ENCODE measurements around the gene SUN5.

Gene SUN5

DNA sequence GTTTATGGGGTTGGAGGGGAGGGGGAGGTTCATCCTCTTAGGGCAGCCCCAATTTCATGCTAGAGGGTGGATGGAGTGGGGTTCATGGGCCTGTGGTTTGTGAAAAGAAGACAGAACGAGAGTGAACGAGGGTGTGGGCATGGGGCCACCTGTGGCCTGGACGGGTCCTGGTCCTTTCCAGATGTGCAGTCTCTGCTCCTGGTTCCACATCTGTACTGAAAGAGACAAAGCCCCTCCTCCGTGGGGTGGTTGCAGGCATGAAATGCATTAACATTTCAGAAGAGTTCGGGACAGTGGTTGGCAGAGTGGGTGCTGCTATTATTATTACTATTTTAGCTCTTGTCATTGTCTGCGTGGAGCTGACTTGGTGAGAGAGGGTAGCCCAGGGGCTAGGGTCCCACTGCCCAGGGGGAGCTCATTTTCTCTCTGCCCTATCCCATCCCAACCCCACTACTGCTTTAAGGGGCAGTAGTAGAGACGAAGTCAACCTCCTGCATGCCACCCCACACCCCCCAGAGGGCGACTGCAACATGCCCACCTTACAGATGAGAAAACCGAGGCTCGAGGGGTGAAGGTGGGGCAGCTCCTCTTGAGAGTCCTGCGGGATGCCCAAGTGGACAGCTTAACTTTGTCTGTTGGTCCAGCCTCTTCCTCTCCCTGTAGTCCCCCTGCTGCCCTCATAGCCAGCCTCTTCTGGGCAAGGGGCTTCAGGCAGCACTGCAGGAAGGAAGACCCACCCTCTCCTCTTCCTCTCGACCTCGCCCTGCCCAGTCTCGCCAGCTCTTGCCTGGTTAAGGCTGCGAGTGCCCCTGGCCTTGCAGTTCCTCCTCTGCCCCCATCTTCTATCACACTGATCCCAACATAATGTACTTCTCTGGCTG is 11.7 kb upstream of the SUN5 start:
- no peak overlapping the region for H3K4me3 ChIP-seq (replicated peaks in 1 of 2; ENCODE audit: low read depth in 2 of 2, low read length in 2 of 2)
- DNase-seq (ENCODE audit: low read depth in 2 of 2), result no peak
- TF ChIP-seq, protein P1, sequence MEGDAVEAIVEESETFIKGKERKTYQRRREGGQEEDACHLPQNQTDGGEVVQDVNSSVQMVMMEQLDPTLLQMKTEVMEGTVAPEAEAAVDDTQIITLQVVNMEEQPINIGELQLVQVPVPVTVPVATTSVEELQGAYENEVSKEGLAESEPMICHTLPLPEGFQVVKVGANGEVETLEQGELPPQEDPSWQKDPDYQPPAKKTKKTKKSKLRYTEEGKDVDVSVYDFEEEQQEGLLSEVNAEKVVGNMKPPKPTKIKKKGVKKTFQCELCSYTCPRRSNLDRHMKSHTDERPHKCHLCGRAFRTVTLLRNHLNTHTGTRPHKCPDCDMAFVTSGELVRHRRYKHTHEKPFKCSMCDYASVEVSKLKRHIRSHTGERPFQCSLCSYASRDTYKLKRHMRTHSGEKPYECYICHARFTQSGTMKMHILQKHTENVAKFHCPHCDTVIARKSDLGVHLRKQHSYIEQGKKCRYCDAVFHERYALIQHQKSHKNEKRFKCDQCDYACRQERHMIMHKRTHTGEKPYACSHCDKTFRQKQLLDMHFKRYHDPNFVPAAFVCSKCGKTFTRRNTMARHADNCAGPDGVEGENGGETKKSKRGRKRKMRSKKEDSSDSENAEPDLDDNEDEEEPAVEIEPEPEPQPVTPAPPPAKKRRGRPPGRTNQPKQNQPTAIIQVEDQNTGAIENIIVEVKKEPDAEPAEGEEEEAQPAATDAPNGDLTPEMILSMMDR (IDR thresholded peaks at IDR 0.05; ENCODE audit: low read depth, low read length), result no peak

DNA sequence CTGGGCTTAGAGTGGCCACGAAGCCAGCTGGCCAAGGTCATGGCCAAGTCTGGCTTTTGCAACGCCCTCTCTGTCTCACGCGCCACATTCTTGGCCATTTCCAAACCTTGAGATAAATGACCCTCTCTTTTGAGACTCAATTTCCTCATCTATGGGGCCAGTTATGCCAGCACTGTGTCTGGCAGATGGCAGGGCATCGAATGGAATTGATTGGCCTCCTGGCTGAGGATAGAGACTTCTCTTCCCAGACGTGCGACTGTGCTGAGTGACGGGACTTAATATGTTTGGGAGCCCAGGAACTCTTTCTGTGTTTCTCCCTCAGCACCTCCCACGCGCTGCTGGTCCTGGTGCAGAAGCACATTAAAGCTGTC is 10.9 kb upstream of the SUN5 start:
- no peak for DNase-seq (ENCODE audit: low read depth in 2 of 2)
- TF ChIP-seq, protein P1 (IDR thresholded peaks at IDR 0.05; ENCODE audit: low read depth, low read length), result no peak
- H3K4me3 ChIP-seq (replicated peaks in 1 of 2; ENCODE audit: low read depth in 2 of 2, low read length in 2 of 2), result no peak overlapping the region

DNA sequence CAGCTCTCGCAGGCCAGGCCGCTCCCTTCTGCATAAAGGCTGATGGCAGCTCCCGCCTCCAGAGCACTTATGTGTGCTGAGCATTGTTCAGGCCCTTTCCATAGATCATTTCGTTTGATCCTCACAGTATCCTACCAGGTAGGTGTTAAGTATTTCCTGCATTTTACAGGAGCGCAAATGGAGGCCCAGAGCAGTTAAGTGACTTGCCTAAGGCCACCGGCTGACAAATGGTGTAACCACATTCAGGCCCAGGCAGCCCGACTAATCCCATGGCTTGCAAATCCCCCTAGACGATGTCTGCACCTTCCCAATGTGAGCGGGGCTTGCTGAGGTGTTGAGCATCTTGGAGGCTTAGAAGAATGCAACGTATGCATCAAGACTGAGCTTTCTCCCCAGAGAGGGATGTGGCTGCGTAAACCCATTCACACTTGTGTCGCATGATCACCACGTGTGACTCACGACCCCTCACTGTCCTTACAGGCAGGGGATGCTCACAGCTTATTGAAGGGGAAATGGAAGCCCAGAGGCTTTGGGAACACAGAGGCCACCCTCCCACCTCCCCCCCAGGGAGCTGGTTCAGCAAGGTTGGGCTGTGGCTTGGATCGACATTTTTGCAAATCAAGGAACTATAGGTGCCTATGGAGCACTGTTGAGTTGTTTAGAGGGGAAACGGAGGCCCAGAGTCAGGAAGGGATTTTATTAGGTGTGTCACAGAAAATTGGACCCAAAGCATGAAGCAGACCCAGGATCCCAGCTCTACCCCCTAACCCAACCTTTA is 10.3 kb upstream of the SUN5 start:
- DNase-seq (ENCODE audit: low read depth in 2 of 2), result no peak
- H3K4me3 ChIP-seq (replicated peaks in 1 of 2; ENCODE audit: low read depth in 2 of 2, low read length in 2 of 2), result no peak overlapping the region
- TF ChIP-seq, protein P1 (IDR thresholded peaks at IDR 0.05; ENCODE audit: low read depth, low read length), result no peak

DNA sequence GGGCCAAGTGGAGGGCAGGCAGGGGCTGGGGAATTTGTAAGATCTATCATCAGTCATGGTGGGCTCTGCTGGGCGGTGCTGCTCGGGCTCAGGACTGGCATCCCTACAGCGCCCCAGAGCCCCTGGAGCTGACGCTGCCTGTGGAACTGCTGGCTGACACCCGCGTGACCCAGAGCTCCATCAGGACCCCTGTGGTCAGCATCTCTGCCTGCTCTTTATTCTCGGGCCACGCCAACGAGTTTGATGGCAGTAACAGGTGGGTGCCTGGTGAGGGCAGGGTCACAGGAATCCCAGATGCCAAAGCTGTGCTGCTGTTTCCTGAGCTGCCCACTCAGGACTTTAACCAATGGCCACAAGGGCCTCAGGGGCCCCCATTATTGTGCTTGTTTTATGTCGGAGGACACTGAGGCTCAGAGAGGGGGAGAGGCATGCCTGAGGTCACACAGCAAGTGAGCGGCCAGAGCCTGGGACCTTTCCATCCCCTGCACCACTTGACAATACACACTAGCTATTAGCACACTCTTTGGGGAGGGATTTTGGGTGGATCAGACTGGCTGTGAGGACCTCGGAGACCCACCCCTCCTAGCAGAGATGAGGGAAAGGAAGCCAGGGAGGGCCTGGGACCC is 9.6 kb upstream of the SUN5 start:
- TF ChIP-seq, protein P1 (IDR thresholded peaks at IDR 0.05; ENCODE audit: low read depth, low read length), result no peak
- DNase-seq (ENCODE audit: low read depth in 2 of 2), result no peak
- H3K4me3 ChIP-seq (replicated peaks in 1 of 2; ENCODE audit: low read depth in 2 of 2, low read length in 2 of 2), result no peak overlapping the region

DNA sequence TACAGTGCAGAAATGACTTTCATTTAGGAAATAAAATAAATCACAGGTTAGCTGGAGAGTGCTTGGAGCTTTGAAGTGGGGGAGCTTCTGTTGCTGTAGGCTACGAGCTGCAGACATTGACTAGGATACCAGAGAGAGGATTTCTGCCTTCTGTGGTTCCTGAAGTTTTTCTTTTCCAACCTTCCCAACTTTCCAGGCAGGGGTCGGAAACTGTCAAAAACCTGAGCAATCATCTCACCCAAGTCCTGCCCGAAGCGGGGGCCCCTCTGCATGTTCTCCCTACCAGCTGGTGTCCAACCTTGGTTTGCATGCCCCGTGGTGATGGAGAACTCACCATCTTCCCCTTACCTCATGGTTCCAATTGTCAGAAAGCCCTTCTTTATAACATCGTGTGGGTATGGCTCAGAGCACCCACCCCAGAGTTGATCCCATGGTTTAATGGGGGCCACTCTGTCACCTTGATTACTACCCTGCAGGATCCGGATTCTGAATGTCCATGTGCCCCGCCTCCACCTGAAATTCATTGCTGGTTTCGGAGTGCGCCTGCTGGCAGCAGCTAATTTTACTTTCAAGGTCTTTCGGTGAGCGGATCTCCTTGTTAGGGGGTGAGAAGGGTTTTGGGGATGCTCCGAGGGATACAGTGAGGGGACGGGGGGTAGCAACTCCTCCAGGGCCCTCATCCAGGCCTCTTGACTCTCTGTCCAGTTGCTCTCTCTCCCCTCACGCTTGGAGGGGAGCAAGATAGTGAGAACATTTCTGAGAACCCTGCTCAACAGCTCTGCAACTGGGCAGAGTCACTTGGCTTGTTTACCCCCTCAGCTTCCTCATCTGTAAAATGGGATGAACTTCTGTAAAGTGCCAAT is 8.3 kb upstream of the SUN5 start:
- H3K4me3 ChIP-seq (replicated peaks in 1 of 2; ENCODE audit: low read depth in 2 of 2, low read length in 2 of 2), result no peak overlapping the region
- DNase-seq (ENCODE audit: low read depth in 2 of 2), result no peak
- TF ChIP-seq, protein P1 (IDR thresholded peaks at IDR 0.05; ENCODE audit: low read depth, low read length), result no peak
